GM18508 (cell line): Measurements from ENCODE around the gene SULT2B1.

Experiments
- ATAC-seq: cut with Tn5 transposase; IDR thresholded peaks from one replicate; pipeline ENCODE4 v1.9.1; 2021; ENCODE audit warnings: moderate number of reproducible peaks; ENCODE audit not compliant: insufficient read depth, unreplicated experiment

The SULT2B1 gene

GRCh38 chr19:48645620-48646000 is 93.6 kb downstream of the SULT2B1 start:
- ATAC-seq: no peak

DNA sequence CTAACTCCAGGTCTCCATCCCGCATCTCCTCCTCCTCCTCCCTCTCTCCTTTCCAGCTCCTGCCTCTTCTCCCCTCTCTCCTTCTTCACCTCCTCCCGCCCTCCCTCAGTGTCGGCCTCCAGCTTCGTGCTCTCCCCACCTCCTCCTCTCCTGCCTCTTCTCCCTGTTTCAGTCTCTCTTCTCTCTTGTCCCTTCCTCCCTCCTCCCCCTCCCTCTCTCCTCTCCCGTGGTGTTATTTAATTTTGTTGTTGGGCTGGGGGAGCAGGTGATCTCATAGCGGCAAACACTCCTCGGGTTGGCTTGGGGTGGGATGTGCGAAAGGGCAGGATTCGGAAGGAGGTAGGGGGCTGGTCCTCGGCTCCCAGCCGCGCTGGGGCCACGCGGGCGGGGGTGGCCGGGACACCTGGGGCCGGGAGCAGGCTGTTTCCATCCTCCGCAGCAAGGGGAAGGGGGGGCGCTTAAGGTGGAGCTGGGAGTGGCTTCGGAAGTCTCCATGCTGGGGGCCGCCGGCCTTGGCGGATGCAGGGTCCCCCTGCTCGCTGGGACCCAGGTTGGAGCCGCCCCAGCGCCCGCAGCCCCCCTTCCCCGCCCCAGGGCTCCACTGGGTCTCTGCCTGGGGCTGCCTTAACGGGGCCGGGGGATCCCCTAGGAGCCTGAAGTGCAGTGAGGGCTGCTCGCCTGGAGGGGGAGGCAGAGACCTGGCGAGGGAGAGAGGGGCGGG is 94.2 kb downstream of the SULT2B1 start, which contains the start of gene CA11:
Gene CA11 (minus strand): TSS at position 187 of the 721 bp plus-strand sequence. CDS start 555 bp downstream, outside the sequence.
- no peak for ATAC-seq

DNA sequence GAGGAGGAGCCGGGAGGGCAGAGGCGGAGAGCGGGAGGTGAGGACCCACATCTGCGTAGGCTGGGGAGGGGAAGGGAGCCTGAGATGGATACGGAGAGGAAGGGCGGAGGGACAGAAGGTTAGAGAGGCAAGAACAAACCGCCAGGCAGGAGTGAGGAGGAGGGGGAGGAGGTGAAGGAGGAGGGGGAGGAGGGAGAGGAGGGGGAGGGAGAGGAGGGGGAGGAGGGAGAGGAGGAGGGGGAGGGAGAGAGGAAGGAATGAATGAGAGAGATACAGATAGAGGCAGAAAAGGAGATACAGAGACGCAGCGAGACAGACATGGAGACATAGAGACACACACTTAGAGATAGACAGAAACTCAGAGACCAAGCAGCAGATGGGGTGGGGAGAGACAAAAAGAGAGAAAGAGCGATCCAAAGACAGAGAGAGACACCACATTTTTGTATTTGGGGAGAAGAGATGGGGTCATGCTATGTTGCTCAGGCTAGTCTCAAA is 94.8 kb downstream of the SULT2B1 start:
- no peak for ATAC-seq

DNA sequence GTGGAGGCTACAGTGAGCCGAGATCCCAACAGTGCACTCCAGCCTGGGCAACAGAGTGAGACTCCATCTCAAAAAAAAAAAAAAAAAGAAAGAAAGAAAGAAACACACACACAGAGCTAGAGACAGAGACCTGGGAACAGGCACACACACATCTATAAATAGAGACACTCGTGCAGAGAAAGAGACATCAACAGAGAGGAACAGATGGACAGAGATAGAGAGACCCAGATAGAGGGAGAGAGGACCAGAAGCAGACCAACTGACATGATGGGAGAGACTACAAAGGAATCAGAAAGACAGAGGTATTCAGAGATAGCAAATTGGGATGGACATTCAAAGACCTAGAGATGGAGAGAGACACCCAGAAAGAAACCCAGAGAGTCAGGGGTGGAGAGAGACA is 96.2 kb downstream of the SULT2B1 start:
- ATAC-seq: no peak
